ENCODE data around the gene PLEKHA6.

- TF ChIP-seq CREB5 (CRISPR knock-in tag; IDR thresholded peaks at IDR 0.05; ENCODE audit: low read depth) (no peak), CSRNP3 (CRISPR knock-in tag; IDR thresholded peaks at IDR 0.05) (no peak)
These were observed 51.6 kb downstream of the PLEKHA6 start for GRCh38 chr1:204308023-204308628.
